COR-L47 (cell line): ENCODE results near the gene ACD.
"Not testable (repeated sequence)": the region's sequence is repeated elsewhere in the genome, so short reads cannot be mapped to it uniquely, and the experiment has no call there.

Experiments used
- DNase-seq: peaks from one replicate; lab custom pipeline; 2025; lab: John Stamatoyannopoulos, UW

Gene ACD

GRCh38 chr16:67659675-67660563 is at the start of gene ACD:
ACD (minus strand) TSS chr16:67660260; CDS start chr16:67660220, 40 bp downstream.
- peak; percentile 89 for DNase-seq

- DNase-seq = no peak
Measured at GRCh38 chr16:67709050-67709449, 49.0 kb upstream of the ACD start.

- DNase-seq = no peak
Measured at GRCh38 chr16:67708368-67708771, 48.3 kb upstream of the ACD start.

GRCh38 chr16:67707790-67708189 is 47.7 kb upstream of the ACD start:
- DNase-seq = no peak

- no peak for DNase-seq
Measured at GRCh38 chr16:67707210-67707609, 47.1 kb upstream of the ACD start.

GRCh38 chr16:67704110-67704509 is 44.0 kb upstream of the ACD start:
- no peak for DNase-seq

GRCh38 chr16:67703626-67704025 is 43.6 kb upstream of the ACD start:
- no peak for DNase-seq

GRCh38 chr16:67702130-67702529 is 42.1 kb upstream of the ACD start:
- DNase-seq = no peak

GRCh38 chr16:67701420-67701819 is 41.4 kb upstream of the ACD start:
- DNase-seq = no peak

GRCh38 chr16:67699265-67699664 is 39.2 kb upstream of the ACD start:
- no peak for DNase-seq

GRCh38 chr16:67697422-67698185 is 37.5 kb upstream of the ACD start:
- DNase-seq = no peak

GRCh38 chr16:67694611-67695010 is 34.6 kb upstream of the ACD start:
- DNase-seq = no peak

- not testable (repeated sequence) for DNase-seq
Measured at GRCh38 chr16:67693517-67694285, 33.6 kb upstream of the ACD start.

GRCh38 chr16:67685388-67686112 is 25.5 kb upstream of the ACD start:
- no peak for DNase-seq

GRCh38 chr16:67683767-67684166 is 23.7 kb upstream of the ACD start:
- DNase-seq = no peak

GRCh38 chr16:67679935-67680897 is 20.2 kb upstream of the ACD start:
- no peak for DNase-seq

GRCh38 chr16:67678354-67679023 is 18.4 kb upstream of the ACD start:
- DNase-seq = no peak

GRCh38 chr16:67677712-67678111 is 17.7 kb upstream of the ACD start:
- DNase-seq = no peak

GRCh38 chr16:67676939-67677338 is 16.9 kb upstream of the ACD start:
- no peak for DNase-seq

- no peak for DNase-seq
Measured at GRCh38 chr16:67676516-67676915, 16.5 kb upstream of the ACD start.
